ENCODE measurements around the gene FAM174C. TPM values are rescaled to one million over a fixed set of nuclear protein-coding genes. Genes with fewer than 3 reads are reported as not detected.

Gene FAM174C
- total and polyA plus RNA-seq, 2 of the 8 experiments (the other 6 are each of a cell fraction or from before 2014, with no cell fraction given): 44.5 to 125 TPM

DNA sequence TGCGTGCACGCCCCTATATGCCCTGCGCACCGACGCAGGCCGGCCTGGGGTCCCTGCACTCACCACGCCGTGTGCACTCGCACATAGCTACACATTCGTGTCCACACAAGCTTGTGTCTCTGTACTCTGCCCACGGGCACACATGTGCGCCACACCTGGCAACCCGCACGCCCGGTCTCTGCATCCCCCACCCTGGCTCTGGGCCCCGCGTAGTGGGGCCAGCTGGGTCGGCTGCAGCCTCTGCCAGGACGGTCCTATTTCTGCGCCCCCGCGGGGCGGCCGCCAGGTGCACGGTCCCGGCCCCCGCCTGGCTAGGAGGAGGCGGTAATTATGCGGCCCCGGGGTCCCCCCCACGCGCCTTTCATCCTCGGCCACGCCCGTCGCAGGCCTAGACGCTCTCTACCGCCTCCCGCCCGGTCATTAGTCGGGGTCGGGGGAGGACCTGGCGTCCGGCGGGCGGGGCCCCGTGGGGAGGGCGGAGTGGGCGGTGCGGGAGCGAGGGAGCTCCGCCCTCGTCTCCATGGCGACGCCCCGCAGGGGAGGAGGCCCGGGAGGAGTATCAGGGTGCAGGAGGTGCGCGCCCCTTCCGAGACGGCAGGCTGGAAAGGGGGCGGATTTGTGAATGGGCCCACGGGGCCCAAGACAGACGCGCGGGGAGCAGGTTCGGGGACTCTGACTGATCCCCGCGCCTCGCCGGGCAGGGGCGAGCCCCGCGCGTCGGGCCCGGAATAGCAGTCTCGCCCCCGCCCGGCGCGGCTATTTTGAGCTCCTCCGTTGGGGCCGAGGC, 9.0 kb upstream of the FAM174C start (continued):
- TF ChIP-seq, protein P1, sequence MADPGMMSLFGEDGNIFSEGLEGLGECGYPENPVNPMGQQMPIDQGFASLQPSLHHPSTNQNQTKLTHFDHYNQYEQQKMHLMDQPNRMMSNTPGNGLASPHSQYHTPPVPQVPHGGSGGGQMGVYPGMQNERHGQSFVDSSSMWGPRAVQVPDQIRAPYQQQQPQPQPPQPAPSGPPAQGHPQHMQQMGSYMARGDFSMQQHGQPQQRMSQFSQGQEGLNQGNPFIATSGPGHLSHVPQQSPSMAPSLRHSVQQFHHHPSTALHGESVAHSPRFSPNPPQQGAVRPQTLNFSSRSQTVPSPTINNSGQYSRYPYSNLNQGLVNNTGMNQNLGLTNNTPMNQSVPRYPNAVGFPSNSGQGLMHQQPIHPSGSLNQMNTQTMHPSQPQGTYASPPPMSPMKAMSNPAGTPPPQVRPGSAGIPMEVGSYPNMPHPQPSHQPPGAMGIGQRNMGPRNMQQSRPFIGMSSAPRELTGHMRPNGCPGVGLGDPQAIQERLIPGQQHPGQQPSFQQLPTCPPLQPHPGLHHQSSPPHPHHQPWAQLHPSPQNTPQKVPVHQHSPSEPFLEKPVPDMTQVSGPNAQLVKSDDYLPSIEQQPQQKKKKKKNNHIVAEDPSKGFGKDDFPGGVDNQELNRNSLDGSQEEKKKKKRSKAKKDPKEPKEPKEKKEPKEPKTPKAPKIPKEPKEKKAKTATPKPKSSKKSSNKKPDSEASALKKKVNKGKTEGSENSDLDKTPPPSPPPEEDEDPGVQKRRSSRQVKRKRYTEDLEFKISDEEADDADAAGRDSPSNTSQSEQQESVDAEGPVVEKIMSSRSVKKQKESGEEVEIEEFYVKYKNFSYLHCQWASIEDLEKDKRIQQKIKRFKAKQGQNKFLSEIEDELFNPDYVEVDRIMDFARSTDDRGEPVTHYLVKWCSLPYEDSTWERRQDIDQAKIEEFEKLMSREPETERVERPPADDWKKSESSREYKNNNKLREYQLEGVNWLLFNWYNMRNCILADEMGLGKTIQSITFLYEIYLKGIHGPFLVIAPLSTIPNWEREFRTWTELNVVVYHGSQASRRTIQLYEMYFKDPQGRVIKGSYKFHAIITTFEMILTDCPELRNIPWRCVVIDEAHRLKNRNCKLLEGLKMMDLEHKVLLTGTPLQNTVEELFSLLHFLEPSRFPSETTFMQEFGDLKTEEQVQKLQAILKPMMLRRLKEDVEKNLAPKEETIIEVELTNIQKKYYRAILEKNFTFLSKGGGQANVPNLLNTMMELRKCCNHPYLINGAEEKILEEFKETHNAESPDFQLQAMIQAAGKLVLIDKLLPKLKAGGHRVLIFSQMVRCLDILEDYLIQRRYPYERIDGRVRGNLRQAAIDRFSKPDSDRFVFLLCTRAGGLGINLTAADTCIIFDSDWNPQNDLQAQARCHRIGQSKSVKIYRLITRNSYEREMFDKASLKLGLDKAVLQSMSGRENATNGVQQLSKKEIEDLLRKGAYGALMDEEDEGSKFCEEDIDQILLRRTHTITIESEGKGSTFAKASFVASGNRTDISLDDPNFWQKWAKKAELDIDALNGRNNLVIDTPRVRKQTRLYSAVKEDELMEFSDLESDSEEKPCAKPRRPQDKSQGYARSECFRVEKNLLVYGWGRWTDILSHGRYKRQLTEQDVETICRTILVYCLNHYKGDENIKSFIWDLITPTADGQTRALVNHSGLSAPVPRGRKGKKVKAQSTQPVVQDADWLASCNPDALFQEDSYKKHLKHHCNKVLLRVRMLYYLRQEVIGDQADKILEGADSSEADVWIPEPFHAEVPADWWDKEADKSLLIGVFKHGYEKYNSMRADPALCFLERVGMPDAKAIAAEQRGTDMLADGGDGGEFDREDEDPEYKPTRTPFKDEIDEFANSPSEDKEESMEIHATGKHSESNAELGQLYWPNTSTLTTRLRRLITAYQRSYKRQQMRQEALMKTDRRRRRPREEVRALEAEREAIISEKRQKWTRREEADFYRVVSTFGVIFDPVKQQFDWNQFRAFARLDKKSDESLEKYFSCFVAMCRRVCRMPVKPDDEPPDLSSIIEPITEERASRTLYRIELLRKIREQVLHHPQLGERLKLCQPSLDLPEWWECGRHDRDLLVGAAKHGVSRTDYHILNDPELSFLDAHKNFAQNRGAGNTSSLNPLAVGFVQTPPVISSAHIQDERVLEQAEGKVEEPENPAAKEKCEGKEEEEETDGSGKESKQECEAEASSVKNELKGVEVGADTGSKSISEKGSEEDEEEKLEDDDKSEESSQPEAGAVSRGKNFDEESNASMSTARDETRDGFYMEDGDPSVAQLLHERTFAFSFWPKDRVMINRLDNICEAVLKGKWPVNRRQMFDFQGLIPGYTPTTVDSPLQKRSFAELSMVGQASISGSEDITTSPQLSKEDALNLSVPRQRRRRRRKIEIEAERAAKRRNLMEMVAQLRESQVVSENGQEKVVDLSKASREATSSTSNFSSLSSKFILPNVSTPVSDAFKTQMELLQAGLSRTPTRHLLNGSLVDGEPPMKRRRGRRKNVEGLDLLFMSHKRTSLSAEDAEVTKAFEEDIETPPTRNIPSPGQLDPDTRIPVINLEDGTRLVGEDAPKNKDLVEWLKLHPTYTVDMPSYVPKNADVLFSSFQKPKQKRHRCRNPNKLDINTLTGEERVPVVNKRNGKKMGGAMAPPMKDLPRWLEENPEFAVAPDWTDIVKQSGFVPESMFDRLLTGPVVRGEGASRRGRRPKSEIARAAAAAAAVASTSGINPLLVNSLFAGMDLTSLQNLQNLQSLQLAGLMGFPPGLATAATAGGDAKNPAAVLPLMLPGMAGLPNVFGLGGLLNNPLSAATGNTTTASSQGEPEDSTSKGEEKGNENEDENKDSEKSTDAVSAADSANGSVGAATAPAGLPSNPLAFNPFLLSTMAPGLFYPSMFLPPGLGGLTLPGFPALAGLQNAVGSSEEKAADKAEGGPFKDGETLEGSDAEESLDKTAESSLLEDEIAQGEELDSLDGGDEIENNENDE (IDR thresholded peaks at IDR 0.05; ENCODE audit: insufficient replicate concordance, low read length): no peak
- no peak for TF ChIP-seq ATF3 (IDR thresholded peaks at IDR 0.05; ENCODE audit: insufficient read depth, low read depth, low read length)
- no peak for TF ChIP-seq CBX5 (IDR thresholded peaks at IDR 0.05; ENCODE audit: low read depth, low read length)
- no peak for TF ChIP-seq TAF7 (optimal IDR thresholded peaks at IDR 0.05; ENCODE audit: borderline replicate concordance, low read depth, low read length)
- no peak for TF ChIP-seq SP4 (IDR thresholded peaks at IDR 0.05; ENCODE audit: low read length)
- TF ChIP-seq CREB1 (IDR thresholded peaks at IDR 0.05): peak; percentile 59; the same call in 1 of the 2 replicates
- no peak for TF ChIP-seq GTF2F1 (IDR thresholded peaks at IDR 0.05; ENCODE audit: borderline replicate concordance, low read depth, low read length)

All from H1 (cell line).